ENCODE data around the gene LENG1.

GRCh38 chr19:54105796-54106195 is 53.7 kb downstream of the LENG1 start:
- no peak for TF ChIP-seq CTCF (IDR thresholded peaks at IDR 0.05; ENCODE audit: extremely low read depth in 1 of 2, insufficient read depth in 1 of 2, low read depth in 1 of 2, low read length in 2 of 2)
- TF ChIP-seq MAX (IDR thresholded peaks at IDR 0.05; ENCODE audit: insufficient read depth, insufficient read length): no peak
